ENCODE measurements around the gene TRIM38.

DNA sequence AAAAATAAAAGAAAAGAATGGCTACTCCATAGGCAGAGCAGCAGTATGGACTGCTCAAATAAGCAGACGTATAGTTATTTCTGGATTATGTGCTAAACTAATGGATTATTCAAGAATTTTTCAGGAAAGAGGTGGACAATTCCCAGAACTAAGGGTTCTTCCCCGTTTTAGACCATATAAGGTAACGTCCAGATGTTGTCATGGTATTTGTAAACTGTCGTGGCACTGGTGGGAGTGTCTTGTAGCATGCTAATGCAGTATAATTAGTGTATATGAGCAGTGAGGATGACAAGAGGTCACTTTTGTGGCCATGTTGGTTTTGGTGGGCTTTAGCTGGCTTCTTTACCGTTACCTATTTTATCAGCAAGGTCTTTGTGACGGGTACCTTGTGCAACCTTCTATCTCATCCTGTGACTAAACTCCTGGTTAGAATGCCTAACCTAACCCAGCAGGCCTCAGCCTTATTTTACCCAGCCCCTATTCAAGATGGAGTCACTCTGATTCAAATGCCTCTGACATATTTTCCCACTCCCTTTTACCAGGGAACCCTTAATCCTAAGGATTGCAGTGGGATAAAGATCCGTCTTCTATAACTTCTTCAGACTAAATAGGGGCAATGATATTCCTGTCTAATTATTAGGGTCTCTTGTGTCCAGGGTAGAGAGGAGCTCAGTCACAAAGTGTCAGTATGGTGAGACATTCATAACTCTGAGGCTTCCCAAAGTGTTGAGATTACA, 11.1 kb upstream of the TRIM38 start:
- TF ChIP-seq, protein P1, sequence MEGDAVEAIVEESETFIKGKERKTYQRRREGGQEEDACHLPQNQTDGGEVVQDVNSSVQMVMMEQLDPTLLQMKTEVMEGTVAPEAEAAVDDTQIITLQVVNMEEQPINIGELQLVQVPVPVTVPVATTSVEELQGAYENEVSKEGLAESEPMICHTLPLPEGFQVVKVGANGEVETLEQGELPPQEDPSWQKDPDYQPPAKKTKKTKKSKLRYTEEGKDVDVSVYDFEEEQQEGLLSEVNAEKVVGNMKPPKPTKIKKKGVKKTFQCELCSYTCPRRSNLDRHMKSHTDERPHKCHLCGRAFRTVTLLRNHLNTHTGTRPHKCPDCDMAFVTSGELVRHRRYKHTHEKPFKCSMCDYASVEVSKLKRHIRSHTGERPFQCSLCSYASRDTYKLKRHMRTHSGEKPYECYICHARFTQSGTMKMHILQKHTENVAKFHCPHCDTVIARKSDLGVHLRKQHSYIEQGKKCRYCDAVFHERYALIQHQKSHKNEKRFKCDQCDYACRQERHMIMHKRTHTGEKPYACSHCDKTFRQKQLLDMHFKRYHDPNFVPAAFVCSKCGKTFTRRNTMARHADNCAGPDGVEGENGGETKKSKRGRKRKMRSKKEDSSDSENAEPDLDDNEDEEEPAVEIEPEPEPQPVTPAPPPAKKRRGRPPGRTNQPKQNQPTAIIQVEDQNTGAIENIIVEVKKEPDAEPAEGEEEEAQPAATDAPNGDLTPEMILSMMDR (IDR thresholded peaks at IDR 0.05; ENCODE audit: low read length), result no peak
- TF ChIP-seq EZH2 (IDR thresholded peaks at IDR 0.05; ENCODE audit: borderline replicate concordance, low read length), result no peak
